ENCODE data around the gene PITPNC1. TPM values are rescaled to one million over a fixed set of nuclear protein-coding genes. Genes with fewer than 3 reads are reported as not detected.
"Not testable (repeated sequence)": the region's sequence is repeated elsewhere in the genome, so short reads cannot be mapped to it uniquely, and the experiment has no call there.

Gene PITPNC1
- total RNA-seq, 4 donors from 2014 or later: 1.9 to 12.4 (median 5.2) TPM

GRCh38 chr17:67478401-67479041, 101.4 kb downstream of the PITPNC1 start:
- H3K9me3 ChIP-seq: no peaks in the 10 kb centered on the region
- peak overlapping the region; percentile 13 to 53 (median 48) for H3K27ac ChIP-seq
- H3K36me3 ChIP-seq: no peaks in the 10 kb centered on the region
- DNase-seq: no peak
- TF ChIP-seq CTCF (IDR thresholded peaks at IDR 0.05) (no peak), POLR2A (IDR thresholded peaks at IDR 0.05) (no peak)
- no peaks in the 10 kb centered on the region for H3K27me3 ChIP-seq
- peaks cover 0 to 5% (median 0%) of the 10 kb centered on the region in 4 donors for H3K4me1 ChIP-seq
- no peak overlapping the region for H3K4me3 ChIP-seq

DNA sequence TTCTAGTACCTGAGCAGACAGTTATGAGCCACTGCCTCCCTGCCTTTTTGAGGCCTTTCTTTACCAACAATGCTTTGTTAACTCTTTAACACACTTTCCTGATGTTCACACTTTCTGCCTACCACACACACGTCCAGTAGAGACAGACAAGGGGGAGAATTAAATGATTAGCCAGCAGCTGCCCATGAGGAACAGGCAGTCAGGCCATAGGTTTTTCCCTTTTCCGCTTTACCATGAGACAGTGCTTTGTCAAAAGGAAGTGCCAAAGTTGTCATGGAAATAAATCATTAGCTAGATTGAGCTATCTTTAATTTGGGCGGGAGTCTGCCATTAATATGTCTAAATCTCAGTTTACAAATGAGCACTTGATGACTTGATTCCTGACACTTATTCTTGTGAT, 102.1 kb downstream of the PITPNC1 start:
- Histone ChIP-seq H3K9me3 (no peaks in the 10 kb centered on the region), H3K4me3 (no peak overlapping the region), H3K4me1 (peaks cover 0 to 5% (median 0%) of the 10 kb centered on the region in 4 donors), H3K27me3 (no peaks in the 10 kb centered on the region), H3K36me3 (no peaks in the 10 kb centered on the region), H3K27ac (no peak overlapping the region)
- no peak for TF ChIP-seq POLR2A (IDR thresholded peaks at IDR 0.05)
- no peak for TF ChIP-seq CTCF (IDR thresholded peaks at IDR 0.05)
- no peak for DNase-seq

GRCh38 chr17:67480959-67481358, 103.9 kb downstream of the PITPNC1 start:
- H3K36me3 ChIP-seq, H3K27me3 ChIP-seq, DNase-seq, H3K4me1 ChIP-seq, H3K4me3 ChIP-seq, H3K9me3 ChIP-seq, H3K27ac ChIP-seq: not testable (repeated sequence)

- Histone ChIP-seq H3K4me1 (no peaks in the 10 kb centered on the region), H3K36me3 (no peaks in the 10 kb centered on the region), H3K4me3 (no peak overlapping the region), H3K9me3 (no peaks in the 10 kb centered on the region), H3K27ac (no peak overlapping the region), H3K27me3 (no peaks in the 10 kb centered on the region)
- TF ChIP-seq POLR2A (IDR thresholded peaks at IDR 0.05): no peak
- TF ChIP-seq CTCF (IDR thresholded peaks at IDR 0.05): no peak
- no peak for DNase-seq
Measured at GRCh38 chr17:67481808-67482207, 104.7 kb downstream of the PITPNC1 start.

GRCh38 chr17:67482764-67483163, 105.7 kb downstream of the PITPNC1 start:
- no peak overlapping the region for H3K27ac ChIP-seq

DNA sequence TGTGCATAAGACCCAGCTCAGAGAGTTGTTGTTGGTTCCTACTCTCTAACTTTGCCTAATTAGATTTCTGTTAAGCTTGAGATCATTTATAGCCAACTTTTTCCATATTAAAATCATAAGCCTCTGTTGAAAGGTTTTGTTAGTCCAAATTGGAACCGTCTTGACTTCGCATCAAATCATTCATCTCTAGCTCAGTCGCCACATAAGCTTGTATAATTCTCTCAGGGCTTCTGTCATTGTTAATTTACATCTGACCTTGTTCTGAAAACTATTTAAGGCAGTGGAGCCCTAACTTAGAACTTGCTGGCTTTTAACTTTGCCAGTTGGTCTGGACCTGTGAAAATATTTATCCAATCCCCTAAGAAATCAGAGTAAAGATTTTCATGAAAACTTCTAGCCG, 107.2 kb downstream of the PITPNC1 start:
- Histone ChIP-seq H3K27me3 (no peaks in the 10 kb centered on the region), H3K4me1 (no peaks in the 10 kb centered on the region), H3K9me3 (no peaks in the 10 kb centered on the region), H3K27ac (no peak overlapping the region), H3K36me3 (no peaks in the 10 kb centered on the region), H3K4me3 (no peak overlapping the region)
- DNase-seq: no peak
- TF ChIP-seq POLR2A (IDR thresholded peaks at IDR 0.05) (no peak), CTCF (IDR thresholded peaks at IDR 0.05) (no peak)

More at GRCh38 chr17:67482764-67483163, 105.7 kb downstream of the PITPNC1 start:
- DNase-seq: no peak
- Histone ChIP-seq H3K36me3 (no peaks in the 10 kb centered on the region), H3K4me1 (no peaks in the 10 kb centered on the region), H3K27me3 (no peaks in the 10 kb centered on the region), H3K4me3 (no peak overlapping the region), H3K9me3 (no peaks in the 10 kb centered on the region)
- TF ChIP-seq CTCF (IDR thresholded peaks at IDR 0.05) (no peak), POLR2A (IDR thresholded peaks at IDR 0.05) (no peak)

All from Peyer's patch (tissue), 4 donors.